GM18511 (cell line): ENCODE results near the gene PPP1R16B.
A peak's percentile ranks its signal among the peaks of the same experiment; 100 is the strongest.

ENCODE experiments used
- ATAC-seq: cut with Tn5 transposase; IDR thresholded peaks from one replicate; pipeline ENCODE4 v1.9.1; 2021; ENCODE audit warnings: mild to moderate bottlenecking, moderate library complexity; ENCODE audit not compliant: unreplicated experiment

PPP1R16B gene

GRCh38 chr20:38893565-38894090, 88.1 kb downstream of the PPP1R16B start:
- peak; percentile 62 for ATAC-seq

- ATAC-seq, result no peak
Observed at GRCh38 chr20:38894091-38894847, 88.8 kb downstream of the PPP1R16B start.

GRCh38 chr20:38895098-38895949, 89.8 kb downstream of the PPP1R16B start:
- no peak for ATAC-seq

GRCh38 chr20:38896009-38896594, 90.6 kb downstream of the PPP1R16B start:
- no peak for ATAC-seq

GRCh38 chr20:38897267-38897666, 91.8 kb downstream of the PPP1R16B start:
- ATAC-seq, result no peak

GRCh38 chr20:38900606-38901005, 95.1 kb downstream of the PPP1R16B start:
- no peak for ATAC-seq

GRCh38 chr20:38902601-38903000, 97.1 kb downstream of the PPP1R16B start:
- no peak for ATAC-seq

- no peak for ATAC-seq
Observed at GRCh38 chr20:38903335-38903734, 97.8 kb downstream of the PPP1R16B start.

GRCh38 chr20:38905375-38905774, 99.9 kb downstream of the PPP1R16B start:
- ATAC-seq, result no peak

- ATAC-seq, result no peak
Observed at GRCh38 chr20:38907918-38908677, 102.6 kb downstream of the PPP1R16B start.

- ATAC-seq, result no peak
Observed at GRCh38 chr20:38915355-38915754, 109.9 kb downstream of the PPP1R16B start.

- no peak for ATAC-seq
Observed at GRCh38 chr20:38917657-38918056, 112.2 kb downstream of the PPP1R16B start.

GRCh38 chr20:38918172-38918571, 112.7 kb downstream of the PPP1R16B start:
- ATAC-seq, result no peak

GRCh38 chr20:38919683-38920082, 114.2 kb downstream of the PPP1R16B start:
- no peak for ATAC-seq

GRCh38 chr20:38920411-38920810, 114.9 kb downstream of the PPP1R16B start:
- ATAC-seq, result no peak

- ATAC-seq, result no peak
Observed at GRCh38 chr20:38920851-38921250, 115.4 kb downstream of the PPP1R16B start.

GRCh38 chr20:38924718-38925117, 119.2 kb downstream of the PPP1R16B start:
- ATAC-seq, result no peak

GRCh38 chr20:38926142-38926933, 120.8 kb downstream of the PPP1R16B start, which contains the start of gene FAM83D:
Gene FAM83D, plus strand, starts transcription at chr20:38926417. Its CDS starts 26 bp downstream, at chr20:38926443.
- ATAC-seq, result peak; percentile 95

- peak; percentile 12 for ATAC-seq
Observed at GRCh38 chr20:38926934-38927616, 121.6 kb downstream of the PPP1R16B start.
